HEK293 (cell line): ENCODE measurements around the gene PIANP.

Experiments used
- GFI1B ChIP-seq: fragments of 450-650 bp; formaldehyde crosslinking; IDR thresholded peaks from 2 replicates; pipeline ENCODE4 v1.5.1; 2016; ENCODE audit warnings: missing biosample characterization, missing genetic modification characterization
- GLIS1 ChIP-seq: fragments of 450-650 bp; formaldehyde crosslinking; IDR thresholded peaks from 2 replicates; pipeline ENCODE4 v1.5.1; 2016; ENCODE audit warnings: missing biosample characterization, missing genetic modification characterization
- HIC1 ChIP-seq: fragments of 450-650 bp; formaldehyde crosslinking; IDR thresholded peaks from 2 replicates; pipeline ENCODE4 v1.5.1; 2016; ENCODE audit warnings: missing biosample characterization, missing genetic modification characterization
- HOXA7 ChIP-seq: sonication (generic); formaldehyde crosslinking; IDR thresholded peaks from 2 replicates; pipeline ENCODE4 v1.8.1; 2022; ENCODE audit warnings: missing genetic modification reagents, borderline replicate concordance
- INSM2 ChIP-seq: fragments of 450-650 bp; formaldehyde crosslinking; IDR thresholded peaks from 2 replicates; pipeline ENCODE4 v1.5.1; 2016; ENCODE audit warnings: missing biosample characterization, missing genetic modification characterization
- PRDM10 ChIP-seq: fragments of 450-650 bp; formaldehyde crosslinking; IDR thresholded peaks from 2 replicates; pipeline ENCODE4 v1.5.1; 2016; ENCODE audit warnings: missing biosample characterization, missing genetic modification characterization
- PRDM2 ChIP-seq: fragments of 450-650 bp; formaldehyde crosslinking; IDR thresholded peaks from 2 replicates; pipeline ENCODE4 v1.5.1; 2016; ENCODE audit warnings: missing biosample characterization, missing genetic modification characterization, borderline replicate concordance
- ZBTB21 ChIP-seq: fragments of 450-650 bp; formaldehyde crosslinking; IDR thresholded peaks from 2 replicates; pipeline ENCODE4 v1.5.1; 2017; ENCODE audit warnings: missing biosample characterization, missing genetic modification characterization
- ZNF138 ChIP-seq: fragments of 450-650 bp; formaldehyde crosslinking; IDR thresholded peaks from 2 replicates; pipeline ENCODE4 v1.5.1; 2016; ENCODE audit warnings: missing biosample characterization, missing genetic modification characterization, borderline replicate concordance
- ZNF155 ChIP-seq: fragments of 450-650 bp; formaldehyde crosslinking; IDR thresholded peaks from 2 replicates; pipeline ENCODE4 v1.5.1; 2016; ENCODE audit warnings: missing biosample characterization, missing genetic modification characterization
- ZNF174 ChIP-seq: fragments of 450-650 bp; formaldehyde crosslinking; IDR thresholded peaks from 2 replicates; pipeline ENCODE4 v1.5.0; 2017; ENCODE audit warnings: missing biosample characterization, mild to moderate bottlenecking, missing genetic modification characterization
- ZNF214 ChIP-seq: fragments of 450-650 bp; formaldehyde crosslinking; IDR thresholded peaks from 2 replicates; pipeline ENCODE4 v1.5.1; 2017; ENCODE audit warnings: missing biosample characterization, mild to moderate bottlenecking, missing genetic modification characterization, borderline replicate concordance
- ZNF248 ChIP-seq: fragments of 450-650 bp; formaldehyde crosslinking; IDR thresholded peaks from 2 replicates; pipeline ENCODE4 v1.5.1; 2017; ENCODE audit warnings: missing biosample characterization, missing genetic modification characterization
- ZNF266 ChIP-seq: fragments of 450-650 bp; formaldehyde crosslinking; IDR thresholded peaks from 2 replicates; pipeline ENCODE4 v1.5.1; 2016; ENCODE audit warnings: missing biosample characterization, missing genetic modification characterization, low read depth
- ZNF274 ChIP-seq, 2 experiments: fragments of 200-500 bp in 1 of 2; fragments of 450-650 bp in 1 of 2; sonication (Bioruptor generic) in 1 of 2; formaldehyde crosslinking in 1 of 2; IDR thresholded peaks; 2 replicates each; pipeline versions ENCODE4 v1.5.1 to v1.6.1; 2014 to 2016; ENCODE audit warnings: borderline replicate concordance in 1 of 2, inconsistent platforms in 1 of 2, low read length in 1 of 2, missing biosample characterization in 1 of 2, missing genetic modification characterization in 1 of 2
- ZNF335 ChIP-seq: fragments of 450-650 bp; formaldehyde crosslinking; conservative IDR thresholded peaks from 2 replicates; pipeline ENCODE4 v1.5.1; 2016; ENCODE audit warnings: missing biosample characterization, missing genetic modification characterization
- ZNF501 ChIP-seq: fragments of 450-650 bp; formaldehyde crosslinking; IDR thresholded peaks from 2 replicates; pipeline ENCODE4 v1.5.1; 2016; ENCODE audit warnings: missing biosample characterization, missing genetic modification characterization
- ZNF544 ChIP-seq: fragments of 450-650 bp; formaldehyde crosslinking; IDR thresholded peaks from 2 replicates; pipeline ENCODE4 v1.5.0; 2017; ENCODE audit warnings: missing biosample characterization, missing genetic modification characterization
- ZNF549 ChIP-seq: fragments of 450-650 bp; IDR thresholded peaks from 2 replicates; pipeline ENCODE4 v1.5.1; 2018; ENCODE audit warnings: missing biosample characterization, missing genetic modification characterization, mild to moderate bottlenecking, inconsistent platforms, moderate library complexity
- ZNF645 ChIP-seq: fragments of 450-650 bp; formaldehyde crosslinking; IDR thresholded peaks from 2 replicates; pipeline ENCODE4; 2016; ENCODE audit warnings: missing biosample characterization, missing genetic modification characterization
- ZNF664 ChIP-seq: fragments of 450-650 bp; formaldehyde crosslinking; IDR thresholded peaks from 2 replicates; pipeline ENCODE4 v1.5.1; 2016; ENCODE audit warnings: missing biosample characterization, missing genetic modification characterization
- ZSCAN16 ChIP-seq: fragments of 450-650 bp; formaldehyde crosslinking; IDR thresholded peaks from 2 replicates; pipeline ENCODE4 v1.5.1; 2016; ENCODE audit warnings: missing biosample characterization, missing genetic modification characterization
- ZSCAN30 ChIP-seq: fragments of 450-650 bp; IDR thresholded peaks from 2 replicates; pipeline ENCODE4 v1.5.1; 2018; ENCODE audit warnings: missing biosample characterization, mild to moderate bottlenecking, missing genetic modification characterization, moderate library complexity
- ZSCAN5A ChIP-seq: fragments of 450-650 bp; formaldehyde crosslinking; IDR thresholded peaks from 2 replicates; pipeline ENCODE4 v1.5.1; 2016; ENCODE audit warnings: missing biosample characterization, missing genetic modification characterization

Gene PIANP

GRCh38 chr12:6688543-6688998 is 12.0 kb downstream of the PIANP start (continued):
- TF ChIP-seq ZSCAN5A (tag by site-specific recombination) (no peak), INSM2 (tag by site-specific recombination) (no peak), ZBTB21 (peak; percentile 49), HIC1 (tag by site-specific recombination) (peak; percentile 79), ZNF664 (tag by site-specific recombination) (no peak), GLIS1 (no peak; the same call in 1 of the 2 replicates), ZNF335 (tag by site-specific recombination) (peak; percentile 81), ZSCAN16 (tag by site-specific recombination) (no peak), GFI1B (tag by site-specific recombination) (no peak), HOXA7 (no peak), ZNF214 (tag by site-specific recombination) (no peak), ZNF501 (tag by site-specific recombination) (no peak), PRDM10 (tag by site-specific recombination) (peak; percentile 84), ZSCAN30 (tag by site-specific recombination) (no peak), ZNF248 (tag by site-specific recombination) (no peak), ZNF549 (tag by site-specific recombination) (no peak), ZNF544 (tag by site-specific recombination) (no peak), PRDM2 (tag by site-specific recombination) (0 out of 2 replicates have a peak, but pooled peaks have one; percentile 10), ZNF174 (tag by site-specific recombination) (no peak), ZNF138 (tag by site-specific recombination) (no peak), ZNF266 (tag by site-specific recombination) (no peak), ZNF274 (IDR thresholded peaks at IDR 0.05; ENCODE audit: low read length) (no peak), ZNF274 (tag by site-specific recombination; IDR thresholded peaks at IDR 0.05; ENCODE audit: borderline replicate concordance) (no peak), ZNF155 (tag by site-specific recombination) (no peak), ZNF645 (tag by site-specific recombination) (no peak)
